Esophagus muscularis mucosa (tissue), 4 donors: ENCODE data around the gene RBPJ.

Experiments
- CTCF ChIP-seq, 3 experiments: fragments of 200-600 bp in 2 of 3; fragments of 450-650 bp in 1 of 3; sonication (generic) in 2 of 3; IDR thresholded peaks; one replicate each; pipeline ENCODE4 v1.5.1; 2017 to 2019; ENCODE audit warnings: antibody characterized with exemption in 3 of 3, mild to moderate bottlenecking in 2 of 3, moderate library complexity in 1 of 3
- EP300 ChIP-seq: sonication (generic); formaldehyde crosslinking; IDR thresholded peaks from one replicate; pipeline ENCODE4 v1.6.1; 2017; ENCODE audit warnings: antibody characterized with exemption
- POLR2A ChIP-seq: fragments of 450-650 bp; IDR thresholded peaks from one replicate; pipeline ENCODE4 v1.6.1; 2017; ENCODE audit warnings: antibody characterized with exemption, moderate library complexity, mild to moderate bottlenecking, low read depth
- POLR2AphosphoS5 ChIP-seq, 2 donors: sonication (generic); formaldehyde crosslinking; IDR thresholded peaks; one replicate each; pipeline ENCODE4 v1.6.1; 2017; ENCODE audit warnings: antibody characterized with exemption in 2 of 2

GRCh38 chr4:26319949-26320537, 771 bp upstream of the RBPJ start:
- no peak for TF ChIP-seq CTCF (IDR thresholded peaks at IDR 0.05)
- TF ChIP-seq POLR2A, result no peak
- no peak for TF ChIP-seq EP300
- no peak for TF ChIP-seq POLR2AphosphoS5 (IDR thresholded peaks at IDR 0.05)
